ENCODE measurements around the gene TRA2B. TPM values are rescaled to one million over a fixed set of nuclear protein-coding genes. Genes with fewer than 3 reads are reported as not detected.
A peak's percentile ranks its signal among the peaks of the same experiment; 100 is the strongest.

TRA2B gene
- total and polyA plus RNA-seq, 2 donors (not counting 3 experiments of a cell fraction or from before 2014, with no cell fraction given) = 173 to 199 TPM

DNA sequence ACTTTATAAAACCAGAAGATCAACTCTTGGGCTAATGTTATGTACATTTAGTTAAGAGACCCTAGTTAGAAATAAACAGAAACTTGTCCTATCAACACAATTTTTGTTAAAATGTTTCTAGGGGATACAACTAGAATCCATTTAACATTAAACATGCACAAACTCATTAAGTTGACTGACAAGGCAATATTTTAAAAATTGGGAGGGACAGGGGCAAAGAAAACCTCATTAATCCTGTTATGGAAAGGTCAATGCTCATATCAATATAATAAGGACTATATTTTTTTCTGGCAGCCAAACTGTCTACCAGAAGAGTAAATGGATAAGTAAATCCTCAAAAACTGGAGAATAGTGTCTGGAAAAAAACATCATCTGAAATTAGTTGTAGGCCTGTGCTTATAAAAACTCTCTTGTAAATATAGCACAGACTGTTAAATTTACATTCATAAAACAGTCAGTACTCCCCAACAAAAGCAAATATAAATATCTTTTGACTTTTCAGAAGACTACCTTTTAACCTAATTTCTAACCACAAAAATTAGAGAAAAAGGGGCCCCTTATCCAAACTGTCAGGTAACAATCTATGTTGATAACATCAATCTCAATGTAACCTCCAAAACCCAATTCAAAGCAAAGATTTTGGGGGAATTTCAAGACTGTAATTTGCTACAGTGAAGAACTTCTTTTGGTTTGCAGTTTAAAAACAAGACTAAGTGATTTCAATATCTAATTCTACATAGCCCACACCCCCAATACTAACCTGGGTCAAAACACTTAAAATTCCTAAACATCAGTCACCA lies 4.2 kb downstream of the TRA2B start:
- intact Hi-C loops (cut with micrococcal nuclease) = loop anchor here (2.0 to 10.0 kb wide), 3 partner anchors 109 to 1599 kb away; partner anchors contain the start of genes FAM131A and IGF2BP2
- peaks cover 57% of the 10 kb centered on the region for H4K20me1 ChIP-seq (replicated peaks; ENCODE audit: control insufficient read depth, extremely low read depth, insufficient read depth, low read length)
- dilution Hi-C loops (cut with MboI; ENCODE audit: extremely low pct_ligation_motif_present, low sequenced_read_pairs) = no loop called here
- H3K9me1 ChIP-seq (replicated peaks; ENCODE audit: control insufficient read depth, extremely low read depth, insufficient read depth, low read length) = no peaks in the 10 kb centered on the region
- peak overlapping the region; percentile 94 for H3K9ac ChIP-seq (replicated peaks; ENCODE audit: extremely low read depth, insufficient read depth, low read length)
- H3K4me1 ChIP-seq (ENCODE audit: control insufficient read depth, extremely low read depth, insufficient read depth, low read length) = peaks cover 69% of the 10 kb centered on the region
- ChIA-PET POLR2A (no interaction called here), CTCF (interaction anchor here (1.2 to 1.5 kb wide), 3 partner anchors 9 to 273 kb away, joined by 3 to 4 read pairs (median 3); no protein-coding TSS in a partner anchor)
- no peaks in the 10 kb centered on the region for H3K9me3 ChIP-seq (replicated peaks; ENCODE audit: control insufficient read depth, insufficient read depth, low read length)
- H3K4me3 ChIP-seq (replicated peaks in 1 of 3; ENCODE audit: insufficient read depth in 1 of 3, low read depth in 1 of 3, low read length in 3 of 3) = peak overlapping the region; percentile 41 to 98 (median 97)
- TF ChIP-seq MYC (IDR thresholded peaks at IDR 0.05; ENCODE audit: low read depth, low read length) (no peak), GATA2 (IDR thresholded peaks at IDR 0.05; ENCODE audit: insufficient read depth, insufficient read length, low read depth, low read length) (no peak), FOS (IDR thresholded peaks at IDR 0.05; ENCODE audit: borderline replicate concordance, insufficient read depth, low read length) (no peak)
- DNase-seq (ENCODE audit: low read depth, low spot score) (no peak), FAIRE-seq (no peak)
- BruUV-seq (replicated peaks) = no TSS peak
- H3K79me2 ChIP-seq (ENCODE audit: control insufficient read depth, insufficient read depth, low read length) = peaks cover 92% of the 10 kb centered on the region
- H2AFZ ChIP-seq (ENCODE audit: low read depth, low read length) = no peak overlapping the region
- H3K27ac ChIP-seq (ENCODE audit: insufficient read depth, low read depth, low read length) = no peak overlapping the region
- H3K4me2 ChIP-seq (ENCODE audit: insufficient read depth, low read length) = peak overlapping the region; percentile 98
- H3K36me3 ChIP-seq (ENCODE audit: control insufficient read depth in 2 of 2, extremely low read depth in 1 of 2, insufficient read depth in 2 of 2, low read length in 2 of 2) = peaks cover 2 to 4% of the 10 kb centered on the region in 2 experiments
- H3K27me3 ChIP-seq (ENCODE audit: control insufficient read depth in 2 of 2, insufficient read depth in 2 of 2, low read length in 2 of 2) = no peaks in the 10 kb centered on the region

DNA sequence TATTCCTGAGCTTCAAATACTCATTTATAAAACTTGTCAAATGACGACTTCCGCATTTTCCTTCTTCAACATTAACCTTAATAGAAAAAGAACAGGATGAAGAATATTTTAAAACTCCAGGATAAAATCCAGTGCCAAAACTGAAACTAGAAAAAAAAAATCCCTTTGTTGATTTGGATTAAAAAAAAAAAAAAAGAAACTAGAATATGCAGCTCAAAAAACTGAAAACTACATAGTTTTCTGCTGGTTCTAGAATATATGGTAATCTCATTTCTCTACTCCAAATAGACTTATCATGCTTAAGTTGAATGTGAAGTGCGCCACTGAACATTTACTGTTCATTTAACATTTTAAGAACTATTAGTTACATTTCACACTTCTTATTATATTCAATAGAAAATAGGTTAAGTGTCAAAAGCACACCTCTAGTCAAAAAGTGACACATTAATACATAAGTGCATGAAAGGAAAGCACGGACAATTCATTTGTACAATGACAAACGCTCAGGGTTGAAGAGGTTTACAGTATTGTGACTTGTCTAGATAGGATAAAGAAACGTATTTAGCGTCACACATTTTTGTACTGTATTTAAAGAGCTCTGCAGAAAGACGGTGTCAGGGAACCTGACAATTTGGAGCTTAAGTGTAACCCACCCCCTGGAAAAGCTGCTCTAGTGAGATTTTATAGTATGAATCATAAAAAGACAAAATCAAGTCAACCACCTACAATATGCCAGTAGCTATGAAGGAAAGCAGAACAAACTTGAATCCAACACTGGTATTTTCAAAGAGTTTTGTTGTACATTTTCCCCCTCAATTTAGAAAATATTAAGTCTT lies 5.8 kb downstream of the TRA2B start:
- intact Hi-C loops (cut with micrococcal nuclease) = loop anchor here (2.0 to 10.0 kb wide), 3 partner anchors 107 to 1597 kb away; partner anchors contain the start of genes FAM131A and IGF2BP2
- H4K20me1 ChIP-seq (replicated peaks; ENCODE audit: control insufficient read depth, extremely low read depth, insufficient read depth, low read length) = peaks cover 67% of the 10 kb centered on the region
- CTCF ChIA-PET = interaction anchor here (0.6 to 2.8 kb wide), 7 partner anchors 10 to 272 kb away, joined by 3 to 23 read pairs (median 4); no protein-coding TSS in a partner anchor
- H3K4me2 ChIP-seq (ENCODE audit: insufficient read depth, low read length) = peak overlapping the region; percentile 98
- DNase-seq (ENCODE audit: low read depth, low spot score) = peak; percentile 39
- dilution Hi-C loops (cut with MboI; ENCODE audit: extremely low pct_ligation_motif_present, low sequenced_read_pairs) = no loop called here
- H3K4me3 ChIP-seq (replicated peaks in 1 of 3; ENCODE audit: insufficient read depth in 1 of 3, low read depth in 1 of 3, low read length in 3 of 3) = peak overlapping the region in 2 of 3 experiments; percentile 12 to 98
- no TSS peak for BruUV-seq (replicated peaks)
- POLR2A ChIA-PET = interaction anchor here (0.6 to 0.7 kb wide), 2 partner anchors 21 to 196 kb away, joined by 3 read pairs; no protein-coding TSS in a partner anchor
- H3K4me1 ChIP-seq (ENCODE audit: control insufficient read depth, extremely low read depth, insufficient read depth, low read length) = peaks cover 84% of the 10 kb centered on the region
- FAIRE-seq = no peak
- H3K9ac ChIP-seq (replicated peaks; ENCODE audit: extremely low read depth, insufficient read depth, low read length) = no peak overlapping the region
- no peak overlapping the region for H2AFZ ChIP-seq (ENCODE audit: low read depth, low read length)
- no peak for TF ChIP-seq GATA2 (IDR thresholded peaks at IDR 0.05; ENCODE audit: insufficient read depth, insufficient read length, low read depth, low read length)
- no peak overlapping the region for H3K27ac ChIP-seq (ENCODE audit: insufficient read depth, low read depth, low read length)
- peaks cover 100% of the 10 kb centered on the region for H3K79me2 ChIP-seq (ENCODE audit: control insufficient read depth, insufficient read depth, low read length)
- H3K9me3 ChIP-seq (replicated peaks; ENCODE audit: control insufficient read depth, insufficient read depth, low read length) = no peaks in the 10 kb centered on the region
- H3K27me3 ChIP-seq (ENCODE audit: control insufficient read depth in 2 of 2, insufficient read depth in 2 of 2, low read length in 2 of 2) = no peaks in the 10 kb centered on the region
- peaks cover 2 to 7% of the 10 kb centered on the region in 2 experiments for H3K36me3 ChIP-seq (ENCODE audit: control insufficient read depth in 2 of 2, extremely low read depth in 1 of 2, insufficient read depth in 2 of 2, low read length in 2 of 2)
- no peaks in the 10 kb centered on the region for H3K9me1 ChIP-seq (replicated peaks; ENCODE audit: control insufficient read depth, extremely low read depth, insufficient read depth, low read length)

Measured in endothelial cell of umbilical vein (primary cell).